Activated CD4-positive, alpha-beta T cell treated with anti-CD3 and anti-CD28 coated beads, Interleukin-2, Interleukin-6, amounts not matched to agents 100 ng/mL and 50 ng/mL, durations not matched to agents 16 hours and 8 hours (primary cell): ENCODE measurements around the gene LCMT1.
"Not testable (repeated sequence)": the region's sequence is repeated elsewhere in the genome, so short reads cannot be mapped to it uniquely, and the experiment has no call there.

Experiments
- DNase-seq: peaks from one replicate; pipeline ENCODE4 v3.0.0-alpha.2; 2020

Gene LCMT1

DNA sequence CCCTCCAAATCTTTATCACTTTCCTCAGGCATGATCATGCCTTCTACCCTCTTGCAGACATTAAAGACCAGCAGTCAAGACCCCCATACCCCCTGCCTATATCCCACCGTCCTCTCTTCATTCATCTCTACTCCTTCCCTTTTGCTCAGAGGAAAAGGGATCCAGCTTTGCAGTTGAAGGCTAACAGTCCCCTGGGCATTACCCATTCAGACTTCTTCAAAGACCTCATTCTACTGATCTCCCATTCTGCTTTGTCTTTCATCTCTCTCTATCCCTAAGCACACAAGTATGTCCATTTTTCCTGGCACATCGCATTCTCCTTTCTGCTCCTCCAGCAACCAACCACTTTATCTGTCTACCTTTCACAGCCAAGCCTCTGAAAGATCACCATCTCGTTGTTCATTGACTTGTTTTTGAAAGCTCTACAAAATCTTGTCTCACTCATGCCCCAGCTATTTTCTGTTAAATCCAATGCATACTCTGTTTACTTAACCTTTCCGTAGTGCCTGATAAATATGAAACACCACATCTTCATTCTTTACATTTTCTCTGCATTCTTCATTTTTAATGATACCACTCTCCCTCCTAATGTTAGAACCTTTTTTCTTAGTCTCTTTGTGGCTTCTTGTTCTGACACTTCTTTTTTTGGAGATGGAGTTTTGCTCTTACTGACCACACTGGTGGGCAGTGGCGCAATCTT lies 14.1 kb upstream of the LCMT1 start:
- no peak for DNase-seq

DNA sequence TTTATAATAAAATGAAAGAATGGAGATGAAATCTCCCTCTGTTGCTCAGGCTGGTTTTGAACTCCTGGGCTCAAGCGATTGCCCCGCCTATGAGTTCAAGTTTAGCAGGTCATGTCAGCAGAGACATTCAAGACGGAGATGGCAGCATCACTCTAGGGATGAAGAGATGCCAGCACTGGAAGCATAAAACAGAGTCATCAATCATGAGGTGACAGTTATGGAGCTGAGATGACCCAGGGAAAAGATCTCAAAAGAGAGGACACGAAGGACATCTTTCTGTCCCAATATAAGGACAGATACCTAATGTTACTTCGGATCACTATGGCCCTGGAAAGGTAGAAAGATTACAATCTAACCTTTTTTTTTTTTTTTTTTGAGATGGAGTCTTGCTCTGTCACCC lies 11.0 kb upstream of the LCMT1 start:
- DNase-seq, result no peak

DNA sequence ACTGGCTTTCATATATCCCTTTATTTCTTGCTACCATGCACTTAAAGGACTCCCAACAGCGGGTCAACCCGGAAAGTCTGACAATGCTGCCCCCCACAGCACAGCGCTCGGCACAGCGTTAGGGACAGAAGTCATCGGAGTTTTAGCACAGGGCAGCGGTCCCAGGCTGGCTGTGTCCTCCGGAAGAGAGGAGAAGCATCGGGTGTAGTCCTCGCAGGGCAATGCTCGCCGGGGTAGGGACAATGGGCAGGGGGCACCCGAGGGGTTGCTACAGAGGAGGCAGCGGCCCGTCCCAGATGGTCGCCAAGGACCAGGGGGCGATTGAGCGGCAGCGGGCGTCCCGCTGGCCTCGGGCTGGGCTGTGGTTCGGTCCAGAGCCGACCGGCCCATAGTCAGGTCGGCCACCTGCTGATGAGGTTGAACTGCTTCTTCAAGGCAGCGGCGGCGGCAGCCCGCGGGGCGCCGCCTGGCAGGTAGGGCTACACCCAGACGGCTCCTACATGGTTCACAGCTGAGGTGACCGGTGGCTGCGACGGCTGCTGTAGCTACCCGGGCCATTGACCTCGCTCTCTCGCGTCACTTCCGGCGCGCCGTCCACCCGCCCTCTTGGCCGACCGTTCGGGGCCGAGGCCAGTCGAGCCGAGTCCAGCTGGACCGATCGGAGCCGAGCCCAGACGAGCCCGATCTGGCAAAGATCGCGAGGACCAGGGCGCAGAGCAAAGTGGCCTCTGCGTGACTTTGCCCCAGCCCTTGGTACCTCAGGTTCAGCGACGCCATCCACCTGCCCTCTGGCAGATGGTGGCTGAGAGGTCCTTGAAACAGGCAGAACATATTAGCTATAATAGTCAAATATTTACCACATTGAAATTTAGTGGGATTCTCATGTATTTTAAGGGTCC lies 4.7 kb upstream of the LCMT1 start:
- DNase-seq, result peak; percentile 89

DNA sequence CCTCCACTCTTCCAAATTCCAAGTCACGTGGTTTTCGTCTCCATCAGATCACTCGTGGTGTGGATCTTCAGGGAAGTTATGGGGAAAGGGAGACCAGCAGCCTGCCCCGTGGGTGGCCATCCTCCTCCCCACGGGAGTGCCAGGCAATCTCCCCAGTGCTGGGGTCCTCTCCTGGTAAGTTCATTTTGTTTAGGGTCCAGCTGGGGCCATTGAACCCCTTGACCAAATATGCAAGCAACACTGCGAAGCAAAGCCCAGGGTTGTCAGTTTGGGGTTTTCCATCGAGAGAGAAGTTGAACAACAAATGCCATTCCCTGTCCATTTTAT lies 4.1 kb upstream of the LCMT1 start:
- no peak for DNase-seq

DNA sequence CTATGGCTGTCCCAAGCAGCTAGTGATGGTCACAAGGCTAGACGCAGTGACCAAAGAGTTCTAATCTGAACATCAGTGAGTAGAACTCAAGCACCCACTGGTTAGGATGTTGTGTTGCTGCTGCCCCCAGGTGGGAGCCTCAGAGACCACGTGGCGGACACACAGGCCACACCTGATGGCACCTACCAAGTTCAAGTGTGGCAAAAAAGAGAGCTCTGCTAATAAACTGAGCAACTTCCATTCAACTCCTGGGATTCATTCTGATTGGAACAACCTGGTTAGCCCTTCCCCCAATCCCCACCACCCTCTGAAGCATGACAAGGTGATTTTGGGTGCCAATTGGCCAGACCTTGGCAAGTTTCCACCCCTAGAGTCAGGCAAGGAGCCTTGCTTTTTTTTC lies 3.5 kb upstream of the LCMT1 start:
- peak; percentile 51 for DNase-seq

DNA sequence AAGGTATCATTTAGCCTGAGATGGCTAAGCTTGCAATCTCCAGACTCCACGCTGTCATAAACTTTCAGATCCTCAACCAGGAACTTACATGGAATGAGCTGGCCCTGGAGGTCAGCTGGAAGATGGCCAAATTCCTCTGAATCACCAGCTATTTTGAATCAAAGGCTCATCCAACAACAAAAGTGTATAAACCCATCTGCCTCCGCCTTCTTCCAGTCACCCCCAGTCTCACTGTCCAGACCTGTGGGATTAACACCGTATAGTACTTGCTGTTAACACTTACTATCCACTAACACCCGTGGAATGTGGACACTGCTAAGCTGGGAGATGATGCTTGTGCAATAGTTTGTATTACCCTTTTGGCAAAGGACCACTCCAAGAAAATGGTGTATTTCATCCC lies 1.9 kb upstream of the LCMT1 start:
- DNase-seq, result no peak

DNA sequence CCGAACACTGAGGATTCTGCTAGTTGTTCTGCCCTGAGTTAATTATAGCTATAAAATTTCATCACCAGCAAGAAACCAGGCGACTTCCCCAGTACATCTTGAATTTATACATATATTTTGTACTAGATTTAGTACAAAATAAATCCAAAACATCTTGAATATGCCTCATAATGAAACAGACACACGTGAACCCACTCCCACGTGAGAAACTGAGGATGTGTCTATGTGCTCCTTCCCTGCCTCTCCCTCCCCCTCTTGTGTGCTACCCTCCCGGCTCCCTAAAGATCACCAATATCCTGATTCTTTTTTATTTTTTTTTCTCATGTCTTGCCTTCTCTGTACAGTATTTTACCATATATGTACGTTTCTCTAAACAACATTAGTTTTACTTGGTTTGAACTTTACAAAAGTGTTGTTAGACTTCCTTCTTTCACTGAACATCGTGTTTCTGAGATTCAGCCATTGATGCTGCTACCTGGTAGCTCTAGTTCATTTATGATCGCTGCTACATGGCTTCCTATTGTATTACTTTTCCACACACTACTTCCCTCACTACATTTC lies 1.1 kb upstream of the LCMT1 start:
- DNase-seq, result peak; percentile 58

DNA sequence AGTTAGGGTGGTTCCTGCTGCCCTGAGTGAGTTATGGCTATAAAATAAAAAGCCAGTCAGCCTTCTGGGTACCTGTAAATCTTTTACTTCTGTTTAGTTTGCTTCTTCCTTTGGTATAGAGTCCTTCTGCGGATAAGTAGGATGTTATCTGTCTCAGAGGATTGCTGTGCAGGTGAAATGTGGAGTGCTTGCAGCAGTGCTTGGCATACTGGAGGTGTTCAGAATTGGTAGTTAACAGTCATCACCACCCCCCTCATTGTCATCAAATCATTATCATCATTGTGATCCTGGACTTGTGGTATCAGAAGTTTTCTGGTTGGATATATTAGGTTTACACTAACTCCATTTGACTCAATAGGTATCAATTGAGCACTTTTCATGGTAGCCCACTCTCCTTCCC lies 2.6 kb downstream of the LCMT1 start:
- DNase-seq, result no peak

DNA sequence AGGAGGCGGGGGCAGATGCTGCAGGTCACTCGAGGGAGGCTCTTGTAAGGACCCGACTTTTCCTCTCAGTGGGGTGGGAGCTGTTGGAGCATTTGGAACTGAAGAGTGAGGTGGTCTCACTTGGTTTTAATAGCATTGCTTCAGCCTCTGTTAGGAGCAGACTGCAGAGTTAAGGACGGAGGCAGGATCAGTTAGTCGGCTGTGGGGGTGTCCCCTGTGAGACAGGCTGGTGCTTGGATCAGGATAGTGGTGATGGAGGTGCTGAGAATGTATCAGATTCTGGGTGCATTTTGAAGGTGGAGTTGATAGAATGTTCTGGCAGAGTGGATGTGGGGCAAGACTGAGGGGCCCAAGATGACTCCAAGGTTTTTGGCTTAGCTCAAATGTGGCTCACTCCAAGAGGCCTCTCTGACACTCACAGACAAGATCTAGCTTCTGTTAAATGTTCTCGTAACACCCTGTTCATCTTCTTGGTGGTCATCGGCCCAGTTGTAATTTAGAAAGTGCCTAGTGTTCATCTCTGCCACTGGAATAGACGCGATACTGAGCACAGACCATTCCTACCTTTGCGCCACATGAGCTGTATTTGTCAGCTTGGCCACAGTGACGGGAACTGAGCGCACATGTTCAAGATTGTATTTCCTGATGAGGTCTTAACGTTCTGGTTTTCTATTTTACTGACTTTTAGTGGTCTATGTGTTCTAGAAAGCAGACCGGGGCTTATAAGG lies 7.5 kb downstream of the LCMT1 start:
- DNase-seq, result no peak

DNA sequence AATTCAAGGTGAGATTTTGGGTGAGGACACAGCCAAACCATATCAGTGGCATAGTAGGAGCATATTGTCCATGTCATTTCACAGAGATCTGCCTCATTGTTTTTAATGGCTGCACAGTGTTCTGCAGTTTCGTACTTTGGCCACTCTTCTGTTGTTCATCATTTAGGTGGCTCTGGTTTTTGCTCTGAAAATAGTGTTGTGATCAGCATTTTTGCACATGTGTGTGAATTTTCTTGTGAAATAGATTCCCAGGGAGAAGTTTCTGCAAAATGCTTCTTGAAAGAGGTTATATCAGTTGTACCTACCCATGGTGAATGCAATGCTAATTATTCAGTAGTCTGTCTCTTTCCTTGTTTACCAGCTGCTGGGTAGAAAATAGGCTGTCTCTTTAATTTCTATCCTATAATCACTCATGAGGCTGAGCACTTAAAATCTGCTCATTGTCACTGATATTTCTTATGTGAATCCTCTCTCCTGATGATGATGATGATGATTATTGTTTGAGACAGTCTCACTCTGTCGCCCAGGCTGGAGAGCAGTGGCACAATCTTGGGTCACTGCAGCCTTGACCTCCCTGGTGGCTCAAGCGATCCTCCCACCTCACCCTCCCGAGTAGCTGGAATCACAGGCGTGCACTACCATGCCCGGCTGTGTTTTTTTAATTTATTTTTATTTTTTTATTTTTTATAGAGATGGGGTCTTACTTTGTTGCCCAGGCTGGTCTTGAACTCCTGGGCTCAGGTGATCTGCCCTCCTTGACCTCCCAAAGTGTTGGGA lies 10.5 kb downstream of the LCMT1 start:
- DNase-seq, result no peak

DNA sequence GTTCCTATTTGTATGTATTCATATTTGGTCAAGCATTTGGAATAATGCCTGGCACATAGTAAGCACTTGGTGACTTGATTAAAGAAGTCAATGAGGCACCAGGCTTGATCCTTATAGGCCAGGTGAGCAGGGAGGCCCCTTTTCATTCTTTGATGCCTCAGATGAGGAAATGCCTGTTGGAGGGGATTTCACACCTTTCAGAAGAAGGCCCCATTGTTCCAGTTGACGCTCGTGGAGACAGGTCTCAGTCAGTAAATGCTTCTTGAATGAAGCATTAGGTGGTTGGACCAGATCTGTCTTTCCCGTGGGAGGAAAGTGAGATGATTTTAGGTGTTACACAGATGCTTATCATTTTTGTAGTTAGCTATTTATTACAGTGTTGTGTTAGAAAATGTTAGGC lies 13.0 kb downstream of the LCMT1 start:
- DNase-seq, result no peak

DNA sequence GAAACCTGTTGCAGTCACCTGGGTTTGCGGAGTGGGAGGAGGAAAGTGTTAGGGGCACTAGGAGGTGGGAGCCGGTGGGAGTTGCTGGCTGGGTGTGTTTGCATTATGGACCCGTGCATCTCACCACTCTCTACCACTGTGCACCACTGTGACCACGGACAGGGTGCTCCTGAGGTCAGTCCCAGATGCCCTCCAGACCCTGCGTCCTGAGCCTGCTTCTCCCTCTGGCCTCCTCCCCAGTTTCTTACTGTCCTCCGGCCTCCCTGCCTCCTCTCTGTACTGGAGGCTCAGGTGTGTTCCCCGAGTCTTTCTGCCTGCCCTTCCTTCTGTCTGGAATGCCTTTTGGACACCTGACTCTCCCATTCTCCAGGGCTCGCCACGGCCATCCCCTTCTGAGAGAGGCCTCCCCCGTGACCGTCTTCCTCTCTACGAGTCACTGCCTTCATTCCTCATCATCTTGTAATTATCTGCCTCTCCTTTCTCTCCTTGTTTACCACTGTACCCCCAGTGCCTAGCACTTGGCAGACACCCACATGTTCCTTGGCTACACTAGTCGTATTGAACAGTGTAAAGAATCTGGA lies 14.6 kb downstream of the LCMT1 start:
- DNase-seq, result not testable (repeated sequence)

DNA sequence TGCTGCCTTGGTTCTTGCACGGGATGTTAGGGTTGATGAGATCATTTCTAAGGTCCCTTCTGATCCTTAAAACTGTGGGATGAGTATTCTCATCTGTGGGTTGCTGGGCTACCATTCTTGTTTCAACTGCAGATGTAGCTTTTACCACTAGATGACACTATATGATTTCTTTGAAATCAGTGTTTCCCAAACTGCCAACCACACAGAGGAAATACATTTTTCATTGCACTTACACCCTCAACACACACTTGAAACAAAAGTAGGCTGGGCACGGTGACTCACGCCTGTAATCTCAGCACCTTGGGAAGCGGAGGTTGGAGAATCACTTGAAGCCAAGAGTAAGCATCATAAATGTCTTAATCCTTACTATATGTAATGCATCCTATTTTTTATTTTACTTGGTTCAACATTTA lies 15.3 kb downstream of the LCMT1 start:
- peak; percentile 73 for DNase-seq

DNA sequence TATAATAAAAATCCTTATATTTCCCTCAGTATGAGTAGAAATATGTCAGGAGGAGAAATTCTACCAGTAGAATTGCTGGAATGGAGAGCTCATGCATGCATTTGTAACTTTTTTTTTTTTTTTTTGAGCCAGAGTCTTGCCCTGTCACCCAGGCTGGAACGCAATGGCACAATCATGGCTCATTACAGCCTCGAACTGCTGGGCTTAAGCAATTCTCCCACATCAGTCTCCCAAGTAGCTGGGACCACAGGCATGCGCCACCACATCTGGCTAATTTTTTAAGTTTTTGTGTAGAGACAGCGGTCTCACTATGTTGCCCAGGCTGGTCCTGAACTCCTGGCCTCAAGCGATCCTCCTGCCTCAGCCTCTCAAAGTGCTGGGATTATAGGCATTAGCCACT lies 21.2 kb downstream of the LCMT1 start:
- DNase-seq, result not testable (repeated sequence)

DNA sequence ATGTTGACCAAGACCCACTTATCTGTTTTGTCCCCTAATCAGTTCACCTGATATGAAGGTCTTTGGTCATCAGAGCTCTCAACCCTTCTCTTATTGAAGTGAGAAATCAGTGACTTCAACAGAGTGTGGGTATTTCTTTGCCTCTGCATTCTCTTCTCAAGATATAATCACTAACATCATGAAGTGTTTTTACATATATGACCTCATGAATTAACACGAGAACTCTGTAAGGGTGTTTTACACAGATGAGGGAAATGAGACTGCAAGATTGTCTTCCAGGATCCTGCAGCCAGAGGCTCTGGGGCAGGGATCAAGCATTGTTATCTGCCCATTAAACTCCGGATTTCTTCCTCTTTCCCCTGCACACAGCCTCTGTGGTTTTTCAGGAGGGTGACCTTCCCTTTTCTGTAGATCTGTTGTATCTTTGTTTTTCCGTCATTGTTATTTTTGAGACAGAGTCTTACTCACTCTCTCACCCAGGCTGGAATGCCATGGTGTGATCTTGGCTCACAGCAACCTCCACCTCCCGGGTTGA lies 22.7 kb downstream of the LCMT1 start:
- no peak for DNase-seq

DNA sequence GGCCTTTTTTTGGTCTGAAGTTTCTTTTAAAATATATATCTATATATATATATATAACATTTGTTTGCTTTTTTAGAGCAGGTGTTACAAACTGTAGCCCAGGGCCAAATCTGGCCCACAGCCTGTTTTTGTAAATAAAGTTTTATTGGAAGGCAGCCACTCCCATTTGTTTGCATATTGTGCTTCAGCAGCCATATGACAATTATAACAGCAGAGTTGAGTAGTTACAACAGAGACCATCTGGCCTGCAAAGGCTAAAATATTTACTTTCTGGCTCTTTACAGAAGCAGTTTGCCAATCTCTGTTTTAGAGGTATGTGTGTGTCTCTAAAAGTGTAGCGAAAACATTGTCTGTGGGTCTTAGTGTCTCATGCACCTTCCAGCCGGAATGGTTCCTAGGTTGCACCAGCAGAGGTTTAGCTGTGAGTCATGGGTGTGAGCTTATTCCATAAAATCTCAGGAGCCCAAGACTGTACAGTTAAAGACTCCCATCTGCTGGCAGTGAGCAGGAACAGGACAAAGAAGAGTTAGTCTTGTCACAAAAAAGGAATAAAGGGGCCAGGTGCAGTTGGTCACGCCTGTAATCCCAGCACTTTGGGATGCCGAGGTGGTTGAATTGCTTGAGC lies 23.8 kb downstream of the LCMT1 start:
- DNase-seq, result no peak

DNA sequence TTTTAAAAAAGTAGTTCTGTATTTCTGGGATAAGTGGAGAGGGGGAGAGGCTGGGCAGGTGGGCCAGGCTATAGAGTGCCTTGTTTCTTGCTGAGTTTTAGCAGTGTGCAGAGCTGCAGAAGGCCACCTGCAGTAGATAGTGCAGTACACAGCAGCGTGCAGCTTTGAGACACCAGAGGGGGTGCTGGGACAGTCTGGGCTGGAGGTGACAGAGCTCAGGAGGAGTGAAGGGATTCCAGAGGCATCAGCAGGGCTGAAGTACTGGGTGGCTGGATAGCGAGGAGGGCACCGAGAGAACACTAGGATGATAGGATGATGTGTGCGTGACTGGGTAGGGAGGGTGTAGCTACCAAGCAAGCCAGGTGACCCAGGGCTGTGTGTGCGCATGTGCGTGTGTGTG lies 26.6 kb downstream of the LCMT1 start:
- DNase-seq, result no peak

DNA sequence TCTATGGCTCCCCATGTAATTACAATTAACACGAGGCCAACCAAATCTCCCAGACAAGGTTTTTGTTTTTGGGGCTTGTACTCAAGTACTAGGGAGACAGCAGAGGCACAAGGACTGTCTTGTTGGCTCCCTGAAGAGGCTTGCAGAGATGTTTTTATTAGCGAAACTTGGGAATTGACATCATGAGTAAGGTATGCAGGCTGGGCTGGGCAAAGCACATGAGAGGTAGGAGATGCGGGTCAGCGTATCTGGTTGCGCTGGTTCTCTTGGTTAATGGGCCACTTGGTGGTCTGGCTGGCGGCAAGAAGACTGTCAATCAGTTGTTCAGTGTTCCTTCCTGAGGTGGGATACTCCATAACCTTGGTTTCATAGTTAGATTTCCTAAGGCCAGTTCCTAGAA lies 28.9 kb downstream of the LCMT1 start:
- DNase-seq, result no peak

DNA sequence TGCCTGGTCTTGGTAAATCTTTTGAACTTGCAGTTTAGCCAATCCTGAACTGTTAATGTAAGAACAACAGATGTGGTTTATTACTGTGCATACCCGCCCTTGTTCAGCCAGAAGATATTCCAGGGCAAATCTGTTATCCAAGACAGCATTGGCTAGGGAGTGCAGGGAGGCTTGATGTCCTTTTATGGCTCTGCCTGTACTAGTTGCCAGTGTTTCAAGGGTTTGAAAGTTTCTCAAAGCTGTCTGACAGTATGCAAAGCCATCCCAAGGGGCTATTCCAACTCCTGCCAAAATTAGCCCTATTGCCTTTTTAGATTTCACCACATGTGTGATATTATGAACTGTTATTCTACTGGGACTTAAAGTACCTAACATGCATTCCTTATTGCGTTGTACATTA lies 30.1 kb downstream of the LCMT1 start:
- no peak for DNase-seq

DNA sequence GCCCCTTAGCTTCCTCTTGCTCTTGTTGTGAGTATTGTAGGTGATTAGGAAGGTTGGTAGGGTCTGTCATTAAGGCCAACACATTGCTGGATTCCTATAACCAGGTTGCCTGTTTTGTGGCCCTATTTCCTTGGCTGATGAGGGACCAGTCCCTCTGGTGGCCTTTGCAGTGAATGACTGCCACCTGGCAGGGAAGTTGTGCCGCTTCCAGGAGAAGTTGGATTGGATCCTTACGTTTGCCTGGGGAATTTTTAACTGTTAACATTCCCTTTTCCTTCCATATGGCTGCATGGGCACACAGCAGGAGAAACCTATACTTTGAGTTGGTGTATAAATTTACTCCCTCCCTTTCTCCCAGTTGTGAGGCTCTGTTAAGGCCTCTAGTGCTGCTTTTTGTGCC lies 32.4 kb downstream of the LCMT1 start:
- DNase-seq, result no peak

DNA sequence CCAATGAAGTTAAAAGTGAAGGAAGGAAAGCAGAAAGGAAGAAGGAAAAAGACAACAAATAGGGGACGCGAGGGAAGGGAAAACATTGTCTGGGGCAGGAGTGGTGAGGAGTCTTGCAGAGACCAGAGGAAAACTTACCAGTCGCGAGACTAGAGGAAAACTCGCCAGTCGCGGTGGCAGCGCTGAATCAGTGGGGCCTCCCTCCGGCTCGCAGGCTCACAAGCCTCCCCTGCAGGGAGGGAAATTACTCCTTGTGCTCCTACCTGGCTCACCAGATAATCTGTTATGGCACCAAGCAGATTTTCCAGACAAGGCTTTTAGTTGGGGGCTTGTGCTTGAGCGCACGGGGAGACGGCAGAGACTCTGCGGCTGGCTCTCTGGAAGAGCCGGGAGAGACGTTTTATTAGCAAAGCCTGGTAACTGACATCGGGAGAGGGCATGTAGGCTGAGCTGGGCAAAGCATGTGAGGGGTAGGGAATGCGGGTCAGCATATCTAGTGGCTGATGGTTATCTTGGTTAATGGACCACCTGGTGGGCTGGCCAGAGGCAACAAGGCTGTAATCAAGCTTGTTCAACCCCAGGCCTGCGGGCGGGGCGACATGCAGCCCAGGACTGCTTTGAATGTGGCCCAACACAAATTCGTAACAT lies 37.1 kb downstream of the LCMT1 start:
- DNase-seq, result no peak
